ENCODE data around the gene MAP3K14. TPM values are rescaled to one million over a fixed set of nuclear protein-coding genes. Genes with fewer than 3 reads are reported as not detected.

The MAP3K14 gene
- total and polyA plus RNA-seq, 8 donors = 6.1 to 16.4 (median 8.1) TPM

- 87 to 91% methylated on average over 5 of the region's 5 CpGs for WGBS, 2 donors
- no peak overlapping the region for H3K4me3 ChIP-seq
- intact Hi-C loops (cut with DNase I) = no loop called here
- no peaks in the 10 kb centered on the region for H3K27me3 ChIP-seq
- no peaks in the 10 kb centered on the region for H3K9me3 ChIP-seq
- H3K4me1 ChIP-seq = peaks cover 10 to 18% (median 14%) of the 10 kb centered on the region in 3 donors
- no peak overlapping the region for H3K27ac ChIP-seq
- TF ChIP-seq CTCF (IDR thresholded peaks at IDR 0.05) = no peak
- no peak for DNase-seq
- H3K36me3 ChIP-seq = peaks cover 0 to 52% (median 27%) of the 10 kb centered on the region in 3 donors
- no peak for ATAC-seq
- no peak for FAIRE-seq
Observed at GRCh38 chr17:45274033-45274432, 42.8 kb downstream of the MAP3K14 start.

GRCh38 chr17:45273551-45273957 is 43.3 kb downstream of the MAP3K14 start:
- 85 to 86% methylated on average over 16 of the region's 16 CpGs for WGBS, 2 donors
- peaks cover 5 to 13% (median 13%) of the 10 kb centered on the region in 3 donors for H3K4me1 ChIP-seq
- H3K4me3 ChIP-seq = no peak overlapping the region
- intact Hi-C loops (cut with DNase I) = no loop called here
- no peaks in the 10 kb centered on the region for H3K9me3 ChIP-seq
- H3K36me3 ChIP-seq = peaks cover 0 to 57% (median 27%) of the 10 kb centered on the region in 3 donors
- ATAC-seq = no peak
- DNase-seq = no peak
- H3K27me3 ChIP-seq = no peaks in the 10 kb centered on the region
- no peak overlapping the region for H3K27ac ChIP-seq
- TF ChIP-seq CTCF (IDR thresholded peaks at IDR 0.05) = no peak
- no peak for FAIRE-seq

- Histone ChIP-seq H3K27ac (no peak overlapping the region), H3K36me3 (peaks cover 0 to 74% (median 33%) of the 10 kb centered on the region in 3 donors), H3K27me3 (no peaks in the 10 kb centered on the region), H3K4me3 (no peak overlapping the region), H3K4me1 (no peaks in the 10 kb centered on the region), H3K9me3 (no peaks in the 10 kb centered on the region)
- no peak for TF ChIP-seq CTCF (IDR thresholded peaks at IDR 0.05)
- no peak for DNase-seq
- FAIRE-seq = no peak
- ATAC-seq = no peak
- intact Hi-C loops (cut with DNase I) = no loop called here
- 95% methylated on average over 3 of the region's 3 CpGs for WGBS, 2 donors
Observed at GRCh38 chr17:45271603-45272002, 45.2 kb downstream of the MAP3K14 start.

- no peak for DNase-seq
- intact Hi-C loops (cut with DNase I) = no loop called here
- no peak overlapping the region for H3K27ac ChIP-seq
- peaks cover 0 to 81% (median 33%) of the 10 kb centered on the region in 3 donors for H3K36me3 ChIP-seq
- WGBS, 2 donors = 69 to 73% methylated on average over 13 of the region's 13 CpGs
- H3K9me3 ChIP-seq = no peaks in the 10 kb centered on the region
- no peak overlapping the region for H3K4me3 ChIP-seq
- peak in 2 of 4 donors; percentile 32 to 37 for TF ChIP-seq CTCF (IDR thresholded peaks at IDR 0.05)
- no peaks in the 10 kb centered on the region for H3K27me3 ChIP-seq
- no peaks in the 10 kb centered on the region for H3K4me1 ChIP-seq
- no peak for FAIRE-seq
- peak; percentile 26 to 70 (median 38) for ATAC-seq
Observed at GRCh38 chr17:45270828-45271418, 45.9 kb downstream of the MAP3K14 start.

- H3K4me1 ChIP-seq = no peaks in the 10 kb centered on the region
- no peak for FAIRE-seq
Observed at GRCh38 chr17:45269912-45270311, 46.9 kb downstream of the MAP3K14 start.

More at GRCh38 chr17:45269912-45270311, 46.9 kb downstream of the MAP3K14 start:
- Histone ChIP-seq H3K36me3 (peaks cover 0 to 88% (median 34%) of the 10 kb centered on the region in 3 donors), H3K4me3 (no peak overlapping the region), H3K27ac (no peak overlapping the region), H3K9me3 (no peaks in the 10 kb centered on the region), H3K27me3 (no peaks in the 10 kb centered on the region)
- DNase-seq (no peak), ATAC-seq (no peak)
- TF ChIP-seq CTCF (IDR thresholded peaks at IDR 0.05) = no peak
- WGBS, 2 donors = 92 to 93% methylated on average over 7 of the region's 7 CpGs
- intact Hi-C loops (cut with DNase I) = no loop called here
